ENCODE measurements around the gene CCDC18. TPM values are rescaled to one million over a fixed set of nuclear protein-coding genes. Genes with fewer than 3 reads are reported as not detected.

CCDC18 gene
- total and polyA plus RNA-seq, 2 experiments from 2014 or later: 16.3 to 47.9 TPM

GRCh38 chr1:93317943-93318342 is 137.4 kb downstream of the CCDC18 start (continued):
- TF ChIP-seq ZNF462 (CRISPR knock-in tag; IDR thresholded peaks at IDR 0.05) (no peak), ZNF331 (CRISPR knock-in tag; IDR thresholded peaks at IDR 0.05; ENCODE audit: low read depth) (no peak)

DNA sequence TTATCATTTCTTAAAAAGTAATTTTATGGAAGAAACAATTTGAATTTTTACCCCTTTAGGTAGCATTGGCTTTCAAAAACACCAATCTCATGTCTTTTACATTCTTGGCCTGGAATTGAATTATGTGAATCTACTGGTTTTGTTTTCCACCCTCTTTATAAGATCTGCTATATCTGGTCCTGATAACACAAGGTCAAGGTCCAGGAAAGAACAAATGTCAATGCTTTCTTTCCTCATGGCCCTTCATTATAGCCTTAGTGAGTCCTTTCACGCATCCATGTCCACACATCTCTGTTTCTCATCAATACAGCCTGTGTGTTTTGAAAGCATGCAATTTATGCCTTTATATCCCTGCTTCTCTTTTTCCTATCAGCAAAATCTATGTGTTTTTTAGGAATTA is 141.2 kb downstream of the CCDC18 start:
- no peak overlapping the region for H3K4me3 Mint-ChIP-seq

More for the DNA sequence above, 141.2 kb downstream of the CCDC18 start:
- H3K27me3 Mint-ChIP-seq (ENCODE audit: insufficient read depth, low read depth, poor library complexity): no peaks in the 10 kb centered on the region
- H3K4me1 Mint-ChIP-seq: peaks cover 4% of the 10 kb centered on the region; the same call in 2 of the 3 replicates
- no peak overlapping the region for H3K27ac Mint-ChIP-seq
- H3K36me3 ChIP-seq (ENCODE audit: insufficient read depth): peaks cover 3% of the 10 kb centered on the region; the same call in 1 of the 2 replicates
- H4K20me1 ChIP-seq (replicated peaks; ENCODE audit: insufficient read depth): no peaks in the 10 kb centered on the region
- no peaks in the 10 kb centered on the region; the same call in 1 of the 2 replicates for H3K9me2 ChIP-seq (ENCODE audit: insufficient read depth)
- TF ChIP-seq NANOG (IDR thresholded peaks at IDR 0.05; ENCODE audit: borderline replicate concordance): no peak
- no peak for TF ChIP-seq CTCF (conservative IDR thresholded peaks at IDR 0.05; ENCODE audit: low read depth in 2 of 2)
- peaks cover 4% of the 10 kb centered on the region; the same call in 2 of the 3 replicates for H3K36me3 Mint-ChIP-seq (ENCODE audit: low read depth)
- H3K4me3 ChIP-seq: no peak overlapping the region
- DNase-seq (ENCODE audit: low spot score) (no peak), ATAC-seq (no peak)
- no peak overlapping the region for H2AFZ ChIP-seq
- H3K9me3 Mint-ChIP-seq: peaks cover 17% of the 10 kb centered on the region; the same call in 2 of the 3 replicates
- H3K4me2 ChIP-seq: no peak overlapping the region
- no peaks in the 10 kb centered on the region for H3F3A ChIP-seq (replicated peaks; ENCODE audit: low read depth)
- no peaks in the 10 kb centered on the region for H3K27me3 ChIP-seq (ENCODE audit: insufficient read depth)
- no peaks in the 10 kb centered on the region for H3K79me2 ChIP-seq (replicated peaks; ENCODE audit: insufficient read depth)
- H3K4me1 ChIP-seq (ENCODE audit: insufficient read depth): 0 out of 2 replicates have a peak, but pooled peaks cover 2% of the 10 kb centered on the region
- H3K27ac ChIP-seq (ENCODE audit: low read depth): no peak overlapping the region
